SK-N-SH treated with all-trans-retinoic acid at 6 μM for 48 hours (cell line): ENCODE data around the gene SLC4A5.

ENCODE experiments used
- ATAC-seq: fragments of 200-7000 bp; cut with Tn5 transposase; 3 replicates; pipeline ENCODE4 v1.9.1; 2020; ENCODE audit warnings: mild to moderate bottlenecking, moderate library complexity
- ARNTL ChIP-seq: fragments of 450-650 bp; formaldehyde crosslinking; IDR thresholded peaks from 2 replicates; pipeline ENCODE4 v1.5.0; 2020; ENCODE audit warnings: low read depth, mild to moderate bottlenecking, moderate library complexity, borderline replicate concordance
- BACH2 ChIP-seq: fragments of 250-450 bp; sonication (Bioruptor Pico); IDR thresholded peaks from 2 replicates; pipeline ENCODE4 v1.9.0; 2021; ENCODE audit warnings: mild to moderate bottlenecking, borderline replicate concordance
- CSDC2 ChIP-seq: fragments of 250-450 bp; sonication (Bioruptor Pico); IDR thresholded peaks from 2 replicates; pipeline ENCODE4 v1.5.0; 2020; ENCODE audit warnings: mild to moderate bottlenecking, moderate library complexity
- ESRRG ChIP-seq: fragments of 250-450 bp; sonication (Bioruptor Pico); IDR thresholded peaks from 2 replicates; pipeline ENCODE4 v1.6.1; 2021; ENCODE audit warnings: mild to moderate bottlenecking
- GLIS3 ChIP-seq: fragments of 250-450 bp; sonication (Bioruptor Pico); IDR thresholded peaks from 2 replicates; pipeline ENCODE4 v1.5.0; 2020; ENCODE audit warnings: mild to moderate bottlenecking, moderate library complexity
- OSR1 ChIP-seq: fragments of 250-450 bp; sonication (Bioruptor Pico); IDR thresholded peaks from 2 replicates; pipeline ENCODE4 v1.8.0; 2022; ENCODE audit warnings: moderate library complexity, mild to moderate bottlenecking, inconsistent platforms
- POU6F1 ChIP-seq: fragments of 250-450 bp; sonication (Bioruptor Pico); IDR thresholded peaks from 2 replicates; pipeline ENCODE4 v1.8.0; 2021; ENCODE audit warnings: low read depth, mild to moderate bottlenecking, moderate library complexity, borderline replicate concordance
- PPARA ChIP-seq: fragments of 250-450 bp; sonication (Bioruptor Pico); IDR thresholded peaks from 2 replicates; pipeline ENCODE4 v1.5.0; 2020; ENCODE audit warnings: mild to moderate bottlenecking, borderline replicate concordance
- RARB ChIP-seq: fragments of 250-450 bp; sonication (Bioruptor Pico); IDR thresholded peaks from 2 replicates; pipeline ENCODE4 v1.8.0; 2021; ENCODE audit warnings: mild to moderate bottlenecking, moderate library complexity
- SNAI2 ChIP-seq: fragments of 250-450 bp; sonication (Bioruptor Pico); IDR thresholded peaks from 2 replicates; pipeline ENCODE4 v1.5.0; 2020; ENCODE audit warnings: mild to moderate bottlenecking, moderate library complexity
- TCF4 ChIP-seq: fragments of 250-450 bp; sonication (Bioruptor Pico); IDR thresholded peaks from 2 replicates; pipeline ENCODE4 v1.8.0; 2021; ENCODE audit warnings: mild to moderate bottlenecking, moderate library complexity, borderline replicate concordance
- TOX ChIP-seq: fragments of 250-450 bp; sonication (Bioruptor Pico); IDR thresholded peaks from 2 replicates; pipeline ENCODE4 v1.8.0; 2021; ENCODE audit warnings: mild to moderate bottlenecking, moderate library complexity, borderline replicate concordance
- TSHZ2 ChIP-seq: fragments of 250-450 bp; sonication (Bioruptor Pico); IDR thresholded peaks from 2 replicates; pipeline ENCODE4 v1.5.0; 2020; ENCODE audit warnings: mild to moderate bottlenecking, moderate library complexity
- ZC3H10 ChIP-seq: fragments of 250-450 bp; sonication (Bioruptor Pico); IDR thresholded peaks from 2 replicates; pipeline ENCODE4 v1.5.1; 2021; ENCODE audit warnings: mild to moderate bottlenecking, moderate library complexity
- ZFP3 ChIP-seq: fragments of 250-450 bp; sonication (Bioruptor Pico); IDR thresholded peaks from 2 replicates; pipeline ENCODE4 v1.5.0; 2020; ENCODE audit warnings: mild to moderate bottlenecking, moderate library complexity
- ZFP30 ChIP-seq: fragments of 450-650 bp; formaldehyde crosslinking; IDR thresholded peaks from 2 replicates; pipeline ENCODE4 v1.5.0; 2022; ENCODE audit warnings: mild to moderate bottlenecking, moderate library complexity
- ZNF565 ChIP-seq: fragments of 450-650 bp; formaldehyde crosslinking; conservative IDR thresholded peaks from 2 replicates; pipeline ENCODE4 v1.5.0; 2020; ENCODE audit warnings: low read depth, mild to moderate bottlenecking, moderate library complexity
- ZNF70 ChIP-seq: fragments of 450-650 bp; formaldehyde crosslinking; IDR thresholded peaks from 2 replicates; pipeline ENCODE4 v1.5.0; 2020; ENCODE audit warnings: mild to moderate bottlenecking, moderate library complexity
- TF ChIP-seq, protein P1 (sequence below): fragments of 250-450 bp; sonication (Bioruptor Pico); IDR thresholded peaks from 2 replicates; pipeline ENCODE4 v1.5.1; 2021; ENCODE audit warnings: mild to moderate bottlenecking, moderate library complexity

Gene SLC4A5

GRCh38 chr2:74249406-74250122 is 93.7 kb downstream of the SLC4A5 start:
- ATAC-seq = no peak
- TF ChIP-seq ZNF565 (CRISPR knock-in tag) (no peak), TSHZ2 (CRISPR knock-in tag) (no peak), SNAI2 (CRISPR knock-in tag) (no peak), GLIS3 (no peak), RARB (CRISPR knock-in tag) (no peak), TOX (CRISPR knock-in tag) (no peak)

DNA sequence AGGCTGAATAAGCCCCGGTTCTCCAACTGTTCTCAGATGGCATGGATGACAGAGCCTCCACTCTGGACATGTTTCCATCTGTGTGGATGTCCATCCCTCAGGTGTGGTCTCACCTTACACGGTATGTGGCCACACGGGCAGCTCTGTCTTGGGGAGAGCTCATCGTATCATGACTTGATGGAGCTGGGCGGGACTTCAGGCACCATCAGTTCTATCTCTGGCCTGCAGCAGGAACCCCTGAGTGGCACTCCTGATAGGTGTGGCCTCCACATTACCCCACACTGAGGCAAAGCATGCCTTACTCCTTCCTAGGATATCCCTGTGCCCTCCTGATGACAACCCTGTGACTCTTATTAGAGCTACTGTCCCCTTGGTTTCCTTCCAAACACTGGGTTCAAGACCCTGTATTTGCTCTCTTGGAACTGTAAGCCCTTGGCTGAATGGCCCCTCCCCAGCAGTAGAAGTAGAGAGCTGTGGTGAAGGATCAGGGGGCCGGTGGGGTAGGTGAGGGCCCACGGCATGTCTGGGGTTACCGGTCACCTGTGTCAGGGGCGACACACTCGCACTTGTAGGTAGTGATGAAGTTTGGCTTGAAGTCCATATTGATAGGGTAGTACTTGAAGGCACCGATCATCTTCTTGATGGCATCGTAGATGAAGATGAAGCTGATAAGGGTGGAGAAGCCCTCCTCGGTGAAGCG is 96.6 kb downstream of the SLC4A5 start:
- ATAC-seq = no peak
- no peak for TF ChIP-seq TSHZ2 (CRISPR knock-in tag)
- no peak for TF ChIP-seq ZNF565 (CRISPR knock-in tag)
- no peak for TF ChIP-seq GLIS3
- TF ChIP-seq ARNTL (CRISPR knock-in tag) = no peak
- TF ChIP-seq ZNF70 (CRISPR knock-in tag) = no peak
- no peak for TF ChIP-seq ZC3H10 (CRISPR knock-in tag)
- no peak for TF ChIP-seq ZFP3 (CRISPR knock-in tag)
- no peak for TF ChIP-seq TCF4 (CRISPR knock-in tag)
- TF ChIP-seq POU6F1 (CRISPR knock-in tag) = no peak
- TF ChIP-seq, protein P1, sequence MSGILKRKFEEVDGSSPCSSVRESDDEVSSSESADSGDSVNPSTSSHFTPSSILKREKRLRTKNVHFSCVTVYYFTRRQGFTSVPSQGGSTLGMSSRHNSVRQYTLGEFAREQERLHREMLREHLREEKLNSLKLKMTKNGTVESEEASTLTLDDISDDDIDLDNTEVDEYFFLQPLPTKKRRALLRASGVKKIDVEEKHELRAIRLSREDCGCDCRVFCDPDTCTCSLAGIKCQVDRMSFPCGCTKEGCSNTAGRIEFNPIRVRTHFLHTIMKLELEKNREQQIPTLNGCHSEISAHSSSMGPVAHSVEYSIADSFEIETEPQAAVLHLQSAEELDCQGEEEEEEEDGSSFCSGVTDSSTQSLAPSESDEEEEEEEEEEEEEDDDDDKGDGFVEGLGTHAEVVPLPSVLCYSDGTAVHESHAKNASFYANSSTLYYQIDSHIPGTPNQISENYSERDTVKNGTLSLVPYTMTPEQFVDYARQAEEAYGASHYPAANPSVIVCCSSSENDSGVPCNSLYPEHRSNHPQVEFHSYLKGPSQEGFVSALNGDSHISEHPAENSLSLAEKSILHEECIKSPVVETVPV (CRISPR knock-in tag) = no peak
- no peak for TF ChIP-seq RARB (CRISPR knock-in tag)

DNA sequence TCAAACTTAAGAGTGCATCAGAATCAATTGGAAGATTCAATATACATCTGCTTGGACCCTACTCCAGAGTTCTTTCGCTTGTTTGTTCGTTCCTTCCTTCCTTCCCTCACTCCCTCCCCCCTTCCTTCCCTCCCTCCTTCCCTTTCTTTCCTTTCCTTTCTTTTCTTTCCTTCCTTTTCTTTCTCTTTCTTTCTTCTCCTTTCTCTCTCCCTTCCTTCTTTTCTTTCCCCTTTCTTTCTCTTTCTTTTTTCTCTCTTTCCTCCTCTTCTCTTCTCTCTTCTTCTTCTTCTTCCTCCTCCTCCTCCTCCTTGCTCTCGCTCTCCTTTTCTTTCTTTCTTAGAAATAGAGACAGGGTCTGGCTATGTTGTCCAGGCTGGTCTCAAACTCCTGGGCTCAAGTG is 98.9 kb downstream of the SLC4A5 start:
- no peak for ATAC-seq
- no peak for TF ChIP-seq BACH2 (CRISPR knock-in tag)
- no peak for TF ChIP-seq ZFP3 (CRISPR knock-in tag)
- no peak for TF ChIP-seq POU6F1 (CRISPR knock-in tag)
- no peak for TF ChIP-seq GLIS3
- TF ChIP-seq RARB (CRISPR knock-in tag) = no peak
- TF ChIP-seq ZNF70 (CRISPR knock-in tag) = no peak
- TF ChIP-seq ZNF565 (CRISPR knock-in tag) = no peak
- TF ChIP-seq CSDC2 (CRISPR knock-in tag) = no peak
- TF ChIP-seq ZC3H10 (CRISPR knock-in tag) = no peak
- no peak for TF ChIP-seq PPARA
- TF ChIP-seq ESRRG (CRISPR knock-in tag) = no peak
- TF ChIP-seq ARNTL (CRISPR knock-in tag) = no peak
- TF ChIP-seq TCF4 (CRISPR knock-in tag) = no peak
- no peak for TF ChIP-seq ZFP30 (CRISPR knock-in tag)
- TF ChIP-seq OSR1 (CRISPR knock-in tag) = no peak
- no peak for TF ChIP-seq TOX (CRISPR knock-in tag)
- no peak for TF ChIP-seq TSHZ2 (CRISPR knock-in tag)
